Umbilical cord (tissue), 2 donors: ENCODE measurements around the gene PDE9A. TPM values are rescaled to one million over a fixed set of nuclear protein-coding genes. Genes with fewer than 3 reads are reported as not detected.

Experiments used
- DNase-seq: peaks from one replicate; pipeline ENCODE4 v3.0.0-alpha.2; 2015; ENCODE audit warnings: low spot score
- total RNA-seq: library from RNA; depleted of rRNA; stranded (reverse); fragments of >200 nt; gene quantifications from one replicate; pipeline ENCODE4 v1.2.3, GENCODE V29; 2014; ENCODE audit warnings: low replicate concordance; ENCODE audit not compliant: insufficient read depth

PDE9A gene
- total RNA-seq, 1 donor from 2014 or later, result 2.9 TPM

GRCh38 chr21:42735061-42735460 is 81.6 kb downstream of the PDE9A start:
- no peak for DNase-seq

GRCh38 chr21:42735944-42736343 is 82.5 kb downstream of the PDE9A start:
- DNase-seq, result no peak

GRCh38 chr21:42736646-42737350 is 83.4 kb downstream of the PDE9A start:
- no peak for DNase-seq

GRCh38 chr21:42737951-42738590 is 84.7 kb downstream of the PDE9A start:
- DNase-seq, result no peak

GRCh38 chr21:42739061-42739931 is 85.9 kb downstream of the PDE9A start:
- DNase-seq, result no peak

- DNase-seq, result no peak
Observed at GRCh38 chr21:42740405-42740909, 87.0 kb downstream of the PDE9A start.

- no peak for DNase-seq
Observed at GRCh38 chr21:42741066-42741465, 87.6 kb downstream of the PDE9A start.

- no peak for DNase-seq
Observed at GRCh38 chr21:42744520-42745445, 91.4 kb downstream of the PDE9A start.

GRCh38 chr21:42745511-42746239 is 92.3 kb downstream of the PDE9A start:
- DNase-seq, result no peak

- no peak for DNase-seq
Observed at GRCh38 chr21:42746240-42746592, 92.8 kb downstream of the PDE9A start.

- peak; percentile 21 for DNase-seq
Observed at GRCh38 chr21:42746593-42747275, 93.3 kb downstream of the PDE9A start.

GRCh38 chr21:42747276-42747701 is 93.9 kb downstream of the PDE9A start:
- no peak for DNase-seq

GRCh38 chr21:42747746-42748351 is 94.4 kb downstream of the PDE9A start:
- no peak for DNase-seq

- DNase-seq, result peak; percentile 32
Observed at GRCh38 chr21:42748620-42749176, 95.3 kb downstream of the PDE9A start.

- DNase-seq, result no peak
Observed at GRCh38 chr21:42750737-42751530, 97.5 kb downstream of the PDE9A start.

GRCh38 chr21:42751866-42752265 is 98.4 kb downstream of the PDE9A start:
- no peak for DNase-seq

- DNase-seq, result no peak
Observed at GRCh38 chr21:42753804-42754203, 100.4 kb downstream of the PDE9A start.

GRCh38 chr21:42754270-42754933 is 101.0 kb downstream of the PDE9A start:
- DNase-seq, result no peak
